ENCODE data around the gene LHFPL4.
"Not testable (repeated sequence)": the region's sequence is repeated elsewhere in the genome, so short reads cannot be mapped to it uniquely, and the experiment has no call there.

The LHFPL4 gene

GRCh38 chr3:9534429-9534828 lies 19.2 kb downstream of the LHFPL4 start:
- no peak for DNase-seq

- no peak for DNase-seq
Observed at GRCh38 chr3:9525078-9525477, 28.5 kb downstream of the LHFPL4 start.

GRCh38 chr3:9514956-9515355 lies 38.7 kb downstream of the LHFPL4 start:
- no peak for DNase-seq

DNA sequence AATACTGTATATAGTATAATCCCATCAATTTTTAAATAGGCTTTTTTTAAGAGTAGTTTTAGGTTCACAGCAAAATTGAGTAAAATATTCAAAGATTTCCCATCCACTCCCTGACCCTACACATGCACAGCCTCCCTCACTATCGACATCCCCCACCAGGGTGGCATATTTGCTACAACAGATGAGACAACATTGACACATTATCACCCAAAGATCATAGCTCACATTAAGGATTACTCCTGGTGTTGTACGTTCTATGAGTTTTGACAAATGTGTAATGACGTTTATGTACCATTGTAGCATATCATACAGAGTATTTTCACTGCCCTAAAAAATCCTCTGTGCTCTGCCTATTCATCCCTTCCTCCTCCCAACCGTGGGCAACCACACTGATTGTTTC lies 39.3 kb downstream of the LHFPL4 start:
- DNase-seq: no peak

DNA sequence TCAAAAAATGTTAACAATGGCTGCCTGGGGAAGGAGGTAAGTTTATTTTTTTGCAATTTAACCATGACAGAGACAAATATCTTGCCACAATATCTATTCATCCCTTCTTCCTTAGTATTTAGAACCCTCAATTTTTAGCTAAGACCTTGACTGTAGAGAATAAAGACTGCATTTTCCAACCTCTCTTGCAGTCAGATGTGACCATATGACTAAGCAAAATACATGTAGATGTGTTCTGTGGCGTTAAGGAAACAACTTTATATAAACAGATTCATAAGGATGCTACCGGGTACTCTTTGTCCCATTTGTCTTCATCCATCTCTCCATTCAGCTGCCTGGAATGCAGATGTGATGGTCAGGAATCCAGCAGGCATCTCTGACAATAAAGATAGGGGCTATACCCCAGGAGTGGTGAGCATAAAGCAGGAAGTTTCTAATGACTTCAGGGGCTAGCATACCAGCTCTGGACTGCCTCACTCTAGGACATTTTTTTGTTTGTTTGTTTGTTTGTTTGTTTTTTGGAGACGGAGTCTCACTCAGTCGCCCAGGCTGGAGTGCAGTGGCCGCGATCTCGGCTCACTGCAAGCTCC lies 41.1 kb downstream of the LHFPL4 start:
- DNase-seq: no peak

- DNase-seq: no peak
Observed at GRCh38 chr3:9508781-9509180, 44.8 kb downstream of the LHFPL4 start.

DNA sequence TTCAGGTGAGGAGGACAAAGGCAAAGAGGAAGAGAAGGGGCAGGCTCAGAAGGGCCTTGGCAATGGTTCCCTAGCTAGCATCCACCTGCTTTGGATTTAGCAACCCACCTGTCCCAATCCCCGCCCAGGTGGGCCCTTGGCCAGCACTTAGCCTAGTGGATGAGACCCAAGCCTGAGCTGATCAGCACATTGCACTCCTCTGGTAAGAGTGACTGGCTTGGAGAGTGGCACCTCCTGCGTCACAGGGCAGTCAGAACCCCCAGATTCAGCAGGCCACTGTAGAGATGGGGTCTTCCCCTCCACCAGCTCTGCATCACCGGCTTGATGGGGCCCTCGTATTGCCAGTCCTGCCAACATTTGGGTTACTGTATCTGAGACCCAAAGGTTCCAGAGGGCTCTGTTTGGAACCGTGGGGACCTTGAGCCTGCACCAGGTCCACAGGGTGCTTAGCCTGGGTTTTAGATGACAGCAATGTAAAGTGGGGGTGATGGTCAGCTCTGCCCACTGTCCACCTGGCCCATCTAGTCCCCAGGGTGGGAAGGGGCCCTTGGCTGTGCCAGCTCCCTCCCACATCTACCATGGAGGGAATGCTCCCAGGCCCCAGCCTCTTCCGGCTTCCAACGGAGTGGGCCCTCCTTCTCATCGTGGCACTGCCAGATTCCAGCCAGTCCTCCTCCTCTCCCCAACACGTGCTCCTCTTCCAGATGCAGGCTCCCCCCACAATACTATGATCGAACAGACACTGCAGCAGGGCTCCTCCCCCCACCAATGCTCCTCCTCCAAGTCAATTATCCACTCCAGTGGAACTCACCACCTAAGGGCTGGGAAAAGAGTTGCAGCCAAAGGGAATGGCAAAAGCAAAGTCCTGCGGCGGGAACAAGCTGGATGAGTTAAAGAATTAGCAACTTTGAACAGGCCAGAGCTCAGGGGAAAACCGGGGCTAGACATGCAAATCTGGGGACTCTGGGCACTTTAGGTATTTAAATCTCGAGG lies 45.7 kb downstream of the LHFPL4 start:
- no peak for DNase-seq

DNA sequence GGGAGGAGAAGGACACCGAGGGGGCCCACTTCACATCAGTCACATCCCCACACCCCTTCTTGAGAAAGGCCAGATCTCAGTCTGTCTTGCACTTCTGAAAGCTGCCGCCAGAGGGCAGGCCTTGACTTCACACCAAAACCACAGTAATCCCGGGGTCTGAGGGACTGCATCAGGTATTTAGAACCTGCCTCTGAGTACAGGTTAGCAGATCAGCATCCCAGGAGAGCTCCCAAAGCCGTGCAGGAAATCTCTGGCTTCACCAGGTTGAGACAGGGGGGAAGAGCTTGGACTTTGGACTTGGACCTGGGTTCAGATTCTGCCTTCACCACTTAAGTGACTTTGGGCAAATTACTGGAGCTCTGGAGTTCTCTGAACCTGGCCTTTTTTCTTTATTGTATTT lies 50.3 kb downstream of the LHFPL4 start:
- peak; percentile 91 for DNase-seq

- no peak for DNase-seq
Observed at GRCh38 chr3:9501226-9501625, 52.4 kb downstream of the LHFPL4 start.

- peak; percentile 93 for DNase-seq
Observed at GRCh38 chr3:9500108-9501050, 53.2 kb downstream of the LHFPL4 start.

DNA sequence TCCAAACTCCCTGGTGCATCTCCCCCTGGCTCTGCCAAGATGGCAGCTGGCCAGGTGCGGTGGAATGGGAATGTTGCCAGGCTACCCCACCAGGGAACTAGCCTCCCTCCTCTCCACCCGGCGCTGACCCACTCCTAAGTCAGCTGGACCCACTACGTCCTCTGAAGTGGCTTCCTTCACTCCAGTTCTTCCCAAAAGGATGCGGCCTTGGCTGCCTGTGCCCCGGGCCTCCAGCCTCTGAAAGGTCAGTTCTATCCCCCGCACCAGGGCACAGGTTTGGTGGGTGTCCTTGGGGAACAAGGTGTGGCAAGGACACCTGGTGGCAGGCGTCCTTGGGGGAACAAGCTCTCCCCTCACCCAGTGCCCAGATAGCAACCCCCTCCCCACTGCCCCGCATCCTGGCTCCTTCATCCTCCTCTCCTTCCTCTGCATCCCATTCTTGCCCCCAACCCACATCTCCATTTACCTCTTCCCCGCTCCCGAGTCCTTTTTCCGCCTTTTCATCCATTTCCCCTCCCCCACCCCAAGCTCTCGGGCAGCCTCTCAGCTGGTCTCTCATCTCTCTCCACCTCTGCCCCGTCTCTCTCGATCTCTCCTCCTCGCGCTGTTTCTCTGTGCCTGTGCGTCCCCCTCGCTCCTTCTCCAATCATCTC lies 54.0 kb downstream of the LHFPL4 start:
- no peak for DNase-seq

GRCh38 chr3:9498781-9499180 lies 54.8 kb downstream of the LHFPL4 start:
- no peak for DNase-seq

- no peak for DNase-seq
Observed at GRCh38 chr3:9497821-9498565, 55.6 kb downstream of the LHFPL4 start.

DNA sequence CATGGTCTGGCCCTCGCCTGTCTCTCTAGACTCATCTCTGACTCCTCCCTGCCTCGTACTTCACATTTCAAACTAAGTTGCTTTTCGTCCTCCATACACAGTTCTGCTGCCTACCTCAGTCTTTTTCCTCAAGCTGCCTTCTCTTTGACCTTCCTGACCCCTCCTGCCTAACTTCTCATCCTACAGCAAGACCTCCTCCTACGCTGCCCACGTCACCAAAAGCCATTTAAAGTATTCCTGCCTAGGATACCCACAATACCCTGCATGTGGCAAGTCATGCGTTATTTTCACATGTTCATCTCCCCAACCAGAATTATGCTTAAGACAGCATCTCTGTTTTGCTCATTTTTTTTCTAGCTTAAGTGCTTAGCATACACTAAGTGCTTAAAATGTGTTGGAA lies 56.7 kb downstream of the LHFPL4 start:
- DNase-seq: no peak

DNA sequence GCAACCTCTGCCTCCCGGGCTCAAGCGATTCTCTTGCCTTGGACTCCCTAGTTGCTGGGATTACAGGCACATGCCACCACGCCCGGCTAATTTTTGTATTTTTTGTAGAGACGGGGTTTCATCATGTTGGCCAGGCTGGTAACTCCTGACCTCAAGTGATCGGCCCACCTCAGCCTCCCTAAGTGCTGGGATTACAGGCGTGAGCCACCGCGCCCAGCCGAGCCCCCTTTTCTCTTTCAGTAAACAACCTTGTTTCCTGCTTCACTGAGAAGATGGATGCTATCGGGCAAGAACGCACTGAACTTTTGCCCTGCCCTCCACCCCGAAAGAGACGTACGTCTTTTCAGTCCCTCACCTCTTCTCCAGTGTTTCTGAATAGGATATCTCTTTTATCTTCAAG lies 59.6 kb downstream of the LHFPL4 start:
- not testable (repeated sequence) for DNase-seq

DNA sequence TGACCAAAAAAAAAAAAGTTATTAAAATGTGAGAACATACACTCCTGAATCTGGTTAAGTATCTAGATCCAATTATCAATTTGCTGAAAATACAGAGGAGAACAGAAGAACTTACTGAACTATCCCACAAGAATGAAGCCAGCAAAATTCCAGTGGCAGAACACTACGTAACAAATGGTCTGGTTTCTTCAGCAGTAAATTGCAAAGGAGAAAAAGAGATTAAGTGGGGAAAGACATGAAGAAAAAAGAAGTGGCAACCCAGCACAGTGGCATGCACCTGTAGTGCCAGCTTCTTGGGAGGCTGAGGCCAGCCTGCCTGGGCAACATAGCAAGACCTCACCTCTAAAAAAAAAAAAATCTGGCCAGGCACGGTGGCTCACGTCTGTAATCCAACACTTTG lies 62.1 kb downstream of the LHFPL4 start:
- DNase-seq: no peak

- DNase-seq: no peak
Observed at GRCh38 chr3:9485248-9485647, 68.4 kb downstream of the LHFPL4 start.

DNA sequence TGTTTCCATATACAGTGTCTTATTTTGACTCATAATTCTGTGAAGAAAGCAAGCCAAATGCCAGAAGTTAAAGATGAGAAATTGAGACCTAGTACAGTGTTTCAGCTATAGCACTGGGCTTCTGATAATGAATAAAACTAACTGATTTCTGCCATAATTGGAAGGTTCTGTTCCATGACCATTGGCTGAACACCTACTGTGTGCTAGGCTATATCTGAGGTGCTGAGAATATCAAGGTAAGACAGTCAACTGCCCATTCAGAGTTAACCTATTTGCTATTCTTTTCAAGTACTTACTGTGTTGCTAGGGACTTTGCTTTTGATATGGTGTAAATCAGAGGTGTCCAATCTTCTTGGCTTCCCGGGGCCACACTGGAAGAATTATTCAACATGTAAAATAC lies 73.4 kb downstream of the LHFPL4 start:
- no peak for DNase-seq

DNA sequence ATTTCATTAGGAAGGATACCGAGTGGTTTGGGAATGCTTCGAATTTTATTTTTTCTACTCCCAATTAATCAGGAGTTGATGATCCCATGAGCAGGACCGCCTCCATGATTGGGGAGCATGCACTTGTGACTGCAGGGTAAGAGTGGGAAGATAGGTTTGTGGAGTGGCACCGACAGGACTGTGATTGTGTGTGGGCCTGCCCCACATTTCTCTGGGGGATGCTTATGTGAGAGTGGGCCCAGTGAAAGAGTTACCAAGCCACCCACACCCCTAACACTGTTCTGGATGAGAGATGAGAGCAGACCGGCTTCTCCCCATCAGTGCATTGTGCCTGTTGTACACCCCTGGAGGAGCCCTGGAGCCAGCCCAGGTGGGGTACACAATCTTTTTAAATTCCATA lies 76.7 kb downstream of the LHFPL4 start:
- DNase-seq: no peak

DNA sequence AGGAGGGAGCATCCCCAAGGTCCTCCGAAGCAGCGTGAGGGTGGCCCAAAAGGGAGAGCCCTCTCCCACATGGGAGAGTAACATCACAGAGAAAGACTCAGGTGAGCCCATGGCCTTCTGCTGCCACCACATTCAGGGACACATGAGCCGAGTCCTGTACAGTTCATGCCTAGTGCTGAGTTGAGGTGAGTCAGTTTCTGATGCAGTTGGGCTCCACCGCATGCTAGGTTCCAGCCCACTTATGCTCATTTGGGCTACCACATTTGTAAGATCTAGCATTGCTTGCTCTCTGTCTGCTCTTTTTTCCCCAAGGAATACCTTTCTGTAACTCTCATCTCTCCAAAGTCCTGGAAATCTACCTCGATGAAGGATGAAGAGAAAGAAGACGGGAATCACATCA lies 79.1 kb downstream of the LHFPL4 start:
- DNase-seq: no peak

DNA sequence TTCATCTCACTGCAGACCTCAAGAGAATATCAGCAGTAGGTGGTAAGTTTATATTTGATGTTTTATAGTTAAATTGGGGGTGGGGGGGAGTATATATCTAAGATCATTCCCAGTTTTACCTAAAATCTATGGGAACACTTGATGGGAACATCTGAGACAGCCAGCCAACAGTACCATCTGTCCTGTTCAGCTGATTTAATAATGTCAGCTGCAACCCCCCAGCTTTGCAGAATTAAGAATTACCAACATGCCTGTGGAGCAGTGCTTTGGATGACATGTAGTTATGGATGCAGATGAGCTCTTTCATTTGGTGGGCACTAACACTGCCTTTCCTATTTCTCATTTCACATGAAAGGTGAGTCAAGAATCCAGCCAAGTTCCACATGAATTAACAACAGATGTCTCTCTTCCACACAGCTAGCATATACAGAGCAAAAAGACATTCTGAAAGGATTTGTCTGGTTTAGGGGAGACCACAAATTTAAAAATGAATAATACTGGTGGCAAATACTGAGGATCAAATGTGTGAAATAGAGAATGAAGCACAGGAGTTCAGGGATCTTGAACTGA lies 80.0 kb downstream of the LHFPL4 start:
- DNase-seq: no peak

DNA sequence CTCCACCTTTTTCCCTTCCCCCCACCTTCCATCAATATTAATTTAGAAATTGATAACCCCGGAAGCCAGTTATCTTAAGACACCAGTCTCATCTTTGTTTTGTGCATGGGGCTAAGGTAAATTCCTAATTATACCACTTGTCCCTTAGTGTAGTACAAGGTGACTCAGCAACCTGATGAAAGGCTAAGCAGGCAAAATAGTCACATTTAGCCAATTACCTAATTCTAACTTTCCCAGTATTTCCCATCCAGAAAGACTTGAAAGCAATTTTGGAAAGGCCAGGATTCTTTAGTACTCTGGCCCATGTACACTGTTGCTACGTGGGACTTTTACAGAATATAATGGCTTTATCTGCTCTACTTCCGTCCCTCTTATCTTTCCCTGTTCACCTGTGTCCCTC lies 83.6 kb downstream of the LHFPL4 start:
- no peak for DNase-seq
